Activated T-cell treated with anti-CD3 and anti-CD28 coated beads, Interleukin-2, amount 50 U/mL, for 24 hours (primary cell): ENCODE data around the gene PFN4.
"Not testable (repeated sequence)": the region's sequence is repeated elsewhere in the genome, so short reads cannot be mapped to it uniquely, and the experiment has no call there.

Experiments used
- DNase-seq: peaks from one replicate; pipeline ENCODE4 v3.0.0-alpha.2; 2020
- H3K27ac Mint-ChIP-seq: 2 replicates; pipeline ENCODE4 v1.8.0; 2020; ENCODE audit warnings: mild to moderate bottlenecking, mixed read lengths
- H3K27me3 Mint-ChIP-seq: 2 replicates; pipeline ENCODE4 v1.8.0; 2020; ENCODE audit warnings: mixed read lengths
- H3K36me3 Mint-ChIP-seq: 2 replicates; pipeline ENCODE4 v1.8.0; 2020; ENCODE audit warnings: low read depth, mixed read lengths
- H3K4me1 Mint-ChIP-seq: 2 replicates; pipeline ENCODE4 v1.8.0; 2020; ENCODE audit warnings: low read depth, mixed read lengths
- H3K4me3 Mint-ChIP-seq: 2 replicates; pipeline ENCODE4 v1.8.0; 2020; ENCODE audit warnings: mild to moderate bottlenecking, moderate library complexity, mixed read lengths
- H3K9me3 Mint-ChIP-seq: 2 replicates; pipeline ENCODE4 v1.8.0; 2020; ENCODE audit warnings: mixed read lengths

The PFN4 gene

GRCh38 chr2:24123922-24124580 is 917 bp upstream of the PFN4 start:
- H3K4me1 Mint-ChIP-seq = peaks cover 11% of the 10 kb centered on the region
- peak overlapping the region; percentile 81 for H3K27ac Mint-ChIP-seq
- no peaks in the 10 kb centered on the region for H3K9me3 Mint-ChIP-seq
- no peaks in the 10 kb centered on the region for H3K36me3 Mint-ChIP-seq
- H3K4me3 Mint-ChIP-seq = peak overlapping the region; percentile 74
- peaks cover 3% of the 10 kb centered on the region for H3K27me3 Mint-ChIP-seq
- no peak for DNase-seq

- no peaks in the 10 kb centered on the region for H3K9me3 Mint-ChIP-seq
- no peaks in the 10 kb centered on the region for H3K36me3 Mint-ChIP-seq
- no peak for DNase-seq
- peaks cover 11% of the 10 kb centered on the region for H3K4me1 Mint-ChIP-seq
- peak overlapping the region; percentile 78 for H3K4me3 Mint-ChIP-seq
- peaks cover 3% of the 10 kb centered on the region for H3K27me3 Mint-ChIP-seq
- peak overlapping the region; percentile 76 for H3K27ac Mint-ChIP-seq
Measured at GRCh38 chr2:24122366-24123194, 554 bp downstream of the PFN4 start.

- Mint-ChIP-seq H3K36me3 (no peaks in the 10 kb centered on the region), H3K27ac (no peak overlapping the region), H3K27me3 (peaks cover 3% of the 10 kb centered on the region), H3K4me1 (peaks cover 11% of the 10 kb centered on the region), H3K9me3 (no peaks in the 10 kb centered on the region), H3K4me3 (no peak overlapping the region)
- no peak for DNase-seq
Measured at GRCh38 chr2:24121469-24121868, 1.7 kb downstream of the PFN4 start.

- no peak for DNase-seq
- H3K36me3 Mint-ChIP-seq = no peaks in the 10 kb centered on the region
- H3K4me1 Mint-ChIP-seq = peaks cover 11% of the 10 kb centered on the region
- no peak overlapping the region for H3K27ac Mint-ChIP-seq
- H3K4me3 Mint-ChIP-seq = no peak overlapping the region
- peaks cover 3% of the 10 kb centered on the region for H3K27me3 Mint-ChIP-seq
- H3K9me3 Mint-ChIP-seq = no peaks in the 10 kb centered on the region
Measured at GRCh38 chr2:24121066-24121465, 2.1 kb downstream of the PFN4 start.

- Mint-ChIP-seq H3K4me3 (no peak overlapping the region), H3K27ac (no peak overlapping the region), H3K9me3 (no peaks in the 10 kb centered on the region), H3K36me3 (no peaks in the 10 kb centered on the region), H3K27me3 (peaks cover 3% of the 10 kb centered on the region), H3K4me1 (peaks cover 3% of the 10 kb centered on the region)
- DNase-seq = no peak
Measured at GRCh38 chr2:24117902-24118301, 5.2 kb downstream of the PFN4 start.

GRCh38 chr2:24115057-24115456 is 8.1 kb downstream of the PFN4 start:
- no peaks in the 10 kb centered on the region for H3K9me3 Mint-ChIP-seq
- H3K27me3 Mint-ChIP-seq = no peaks in the 10 kb centered on the region
- no peak overlapping the region for H3K4me3 Mint-ChIP-seq
- H3K4me1 Mint-ChIP-seq = peaks cover 2% of the 10 kb centered on the region
- DNase-seq = no peak
- H3K27ac Mint-ChIP-seq = no peak overlapping the region
- no peaks in the 10 kb centered on the region for H3K36me3 Mint-ChIP-seq

- H3K9me3 Mint-ChIP-seq = peaks cover 23% of the 10 kb centered on the region
- no peak overlapping the region for H3K4me3 Mint-ChIP-seq
- DNase-seq = no peak
- H3K36me3 Mint-ChIP-seq = no peaks in the 10 kb centered on the region
- no peak overlapping the region for H3K27ac Mint-ChIP-seq
- peaks cover 2% of the 10 kb centered on the region for H3K4me1 Mint-ChIP-seq
- no peaks in the 10 kb centered on the region for H3K27me3 Mint-ChIP-seq
Measured at GRCh38 chr2:24111407-24111901, 11.7 kb downstream of the PFN4 start.

- peaks cover 25% of the 10 kb centered on the region for H3K9me3 Mint-ChIP-seq
- no peak for DNase-seq
- H3K36me3 Mint-ChIP-seq = no peaks in the 10 kb centered on the region
- H3K27ac Mint-ChIP-seq = no peak overlapping the region
- peaks cover 2% of the 10 kb centered on the region for H3K4me1 Mint-ChIP-seq
- no peak overlapping the region for H3K4me3 Mint-ChIP-seq
- no peaks in the 10 kb centered on the region for H3K27me3 Mint-ChIP-seq
Measured at GRCh38 chr2:24110660-24111303, 12.4 kb downstream of the PFN4 start.

GRCh38 chr2:24109431-24109830 is 13.7 kb downstream of the PFN4 start:
- H3K4me3 Mint-ChIP-seq, DNase-seq, H3K27ac Mint-ChIP-seq, H3K36me3 Mint-ChIP-seq, H3K27me3 Mint-ChIP-seq, H3K4me1 Mint-ChIP-seq: not testable (repeated sequence)
- peaks cover 29% of the 10 kb centered on the region for H3K9me3 Mint-ChIP-seq

- DNase-seq = no peak
- Mint-ChIP-seq H3K4me1 (peaks cover 2% of the 10 kb centered on the region), H3K4me3 (no peak overlapping the region), H3K27ac (no peak overlapping the region), H3K27me3 (no peaks in the 10 kb centered on the region), H3K9me3 (peaks cover 29% of the 10 kb centered on the region), H3K36me3 (peaks cover 6% of the 10 kb centered on the region)
Measured at GRCh38 chr2:24107336-24107735, 15.8 kb downstream of the PFN4 start.

GRCh38 chr2:24106786-24107185 is 16.3 kb downstream of the PFN4 start:
- H3K27ac Mint-ChIP-seq = no peak overlapping the region
- peaks cover 11% of the 10 kb centered on the region for H3K36me3 Mint-ChIP-seq
- no peak overlapping the region for H3K4me3 Mint-ChIP-seq
- no peak for DNase-seq
- H3K27me3 Mint-ChIP-seq = no peaks in the 10 kb centered on the region
- H3K9me3 Mint-ChIP-seq = peaks cover 29% of the 10 kb centered on the region
- peaks cover 2% of the 10 kb centered on the region for H3K4me1 Mint-ChIP-seq

- H3K4me3 Mint-ChIP-seq = no peak overlapping the region
Measured at GRCh38 chr2:24105816-24106215, 17.3 kb downstream of the PFN4 start.

GRCh38 chr2:24104906-24105305 is 18.2 kb downstream of the PFN4 start:
- Mint-ChIP-seq H3K4me3 (no peak overlapping the region), H3K9me3 (peaks cover 31% of the 10 kb centered on the region), H3K27me3 (no peaks in the 10 kb centered on the region), H3K27ac (no peak overlapping the region), H3K4me1 (no peaks in the 10 kb centered on the region), H3K36me3 (peaks cover 17% of the 10 kb centered on the region)
- DNase-seq = no peak

More at GRCh38 chr2:24105816-24106215, 17.3 kb downstream of the PFN4 start:
- peaks cover 29% of the 10 kb centered on the region for H3K9me3 Mint-ChIP-seq
- DNase-seq = no peak
- H3K27ac Mint-ChIP-seq = no peak overlapping the region
- H3K4me1 Mint-ChIP-seq = peaks cover 2% of the 10 kb centered on the region
- H3K36me3 Mint-ChIP-seq = peaks cover 13% of the 10 kb centered on the region
- no peaks in the 10 kb centered on the region for H3K27me3 Mint-ChIP-seq

- Mint-ChIP-seq H3K9me3 (peaks cover 28% of the 10 kb centered on the region), H3K36me3 (peaks cover 19% of the 10 kb centered on the region), H3K4me1 (no peaks in the 10 kb centered on the region), H3K27me3 (no peaks in the 10 kb centered on the region), H3K4me3 (no peak overlapping the region), H3K27ac (no peak overlapping the region)
- no peak for DNase-seq
Measured at GRCh38 chr2:24104110-24104650, 19.0 kb downstream of the PFN4 start.
